Endothelial cell of hepatic sinusoid (primary cell): ENCODE results near the gene ZBED2.

ENCODE experiments used
- in situ Hi-C: cut with HindIII; loops from 2 replicates; pipeline ENCODE4 v1.10.0; 2017; ENCODE audit warnings: low sequenced_read_pairs

Gene ZBED2

GRCh38 chr3:111605018-111605417 is 9.9 kb upstream of the ZBED2 start:
- in situ Hi-C loops: no loop called here

- in situ Hi-C loops: no loop called here
Observed at GRCh38 chr3:111604119-111604518, 9.0 kb upstream of the ZBED2 start.

GRCh38 chr3:111603679-111604078 is 8.5 kb upstream of the ZBED2 start:
- in situ Hi-C loops: no loop called here

- in situ Hi-C loops: no loop called here
Observed at GRCh38 chr3:111601810-111602209, 6.7 kb upstream of the ZBED2 start.

- in situ Hi-C loops: no loop called here
Observed at GRCh38 chr3:111598552-111598951, 3.4 kb upstream of the ZBED2 start.

GRCh38 chr3:111598139-111598538 is 3.0 kb upstream of the ZBED2 start:
- in situ Hi-C loops: no loop called here

GRCh38 chr3:111596328-111596727 is 1.2 kb upstream of the ZBED2 start:
- in situ Hi-C loops: no loop called here

GRCh38 chr3:111594781-111595180 is 365 bp downstream of the ZBED2 start:
- in situ Hi-C loops: no loop called here

GRCh38 chr3:111594205-111594604 is 941 bp downstream of the ZBED2 start:
- in situ Hi-C loops: no loop called here

- in situ Hi-C loops: no loop called here
Observed at GRCh38 chr3:111593666-111594065, 1.5 kb downstream of the ZBED2 start.

- in situ Hi-C loops: no loop called here
Observed at GRCh38 chr3:111592936-111593335, 2.2 kb downstream of the ZBED2 start.

- in situ Hi-C loops: no loop called here
Observed at GRCh38 chr3:111592143-111592542, 3.0 kb downstream of the ZBED2 start.

GRCh38 chr3:111591555-111591954 is 3.6 kb downstream of the ZBED2 start:
- in situ Hi-C loops: no loop called here

GRCh38 chr3:111590143-111590491 is 5.0 kb downstream of the ZBED2 start:
- in situ Hi-C loops: no loop called here

GRCh38 chr3:111589303-111590142 is 5.6 kb downstream of the ZBED2 start:
- in situ Hi-C loops: no loop called here

- in situ Hi-C loops: no loop called here
Observed at GRCh38 chr3:111588527-111588926, 6.6 kb downstream of the ZBED2 start.

- in situ Hi-C loops: no loop called here
Observed at GRCh38 chr3:111585217-111585616, 9.9 kb downstream of the ZBED2 start.

GRCh38 chr3:111584744-111585143 is 10.4 kb downstream of the ZBED2 start:
- in situ Hi-C loops: no loop called here

GRCh38 chr3:111582120-111582474 is 13.0 kb downstream of the ZBED2 start:
- in situ Hi-C loops: no loop called here

- in situ Hi-C loops: no loop called here
Observed at GRCh38 chr3:111581403-111582119, 13.6 kb downstream of the ZBED2 start.

- in situ Hi-C loops: loop anchor here (5.0 kb wide), 3 partner anchors 38 to 293 kb away; no protein-coding TSS in a partner anchor
Observed at GRCh38 chr3:111579495-111579894, 15.7 kb downstream of the ZBED2 start.

GRCh38 chr3:111578867-111579266 is 16.3 kb downstream of the ZBED2 start:
- in situ Hi-C loops: loop anchor here (5.0 kb wide), 3 partner anchors 38 to 293 kb away; no protein-coding TSS in a partner anchor
